CMK (cell line): ENCODE data around the gene SERINC5.
"Not testable (repeated sequence)": the region's sequence is repeated elsewhere in the genome, so short reads cannot be mapped to it uniquely, and the experiment has no call there.

Source experiments
- DNase-seq: peaks from one replicate; pipeline ENCODE4 v3.0.0-alpha.2; 2010; ENCODE audit warnings: low read depth

SERINC5 gene

GRCh38 chr5:80227979-80228596 is 27.8 kb downstream of the SERINC5 start:
- no peak for DNase-seq

- DNase-seq: no peak
These were observed 29.9 kb downstream of the SERINC5 start for GRCh38 chr5:80225934-80226326.

- DNase-seq: no peak
These were observed 30.5 kb downstream of the SERINC5 start for GRCh38 chr5:80225189-80225933.

GRCh38 chr5:80223561-80223960 is 32.3 kb downstream of the SERINC5 start:
- DNase-seq: no peak

- DNase-seq: no peak
These were observed 35.5 kb downstream of the SERINC5 start for GRCh38 chr5:80220245-80220897.

GRCh38 chr5:80219391-80219790 is 36.5 kb downstream of the SERINC5 start:
- DNase-seq: no peak

- DNase-seq: no peak
These were observed 38.2 kb downstream of the SERINC5 start for GRCh38 chr5:80217667-80218066.

- no peak for DNase-seq
These were observed 38.9 kb downstream of the SERINC5 start for GRCh38 chr5:80216753-80217596.

GRCh38 chr5:80216096-80216495 is 39.8 kb downstream of the SERINC5 start:
- no peak for DNase-seq

GRCh38 chr5:80215523-80215922 is 40.3 kb downstream of the SERINC5 start:
- no peak for DNase-seq

- DNase-seq: peak; percentile 4
These were observed 42.4 kb downstream of the SERINC5 start for GRCh38 chr5:80213466-80213865.

- DNase-seq: no peak
These were observed 43.6 kb downstream of the SERINC5 start for GRCh38 chr5:80212171-80212667.

- no peak for DNase-seq
These were observed 44.5 kb downstream of the SERINC5 start for GRCh38 chr5:80211327-80211726.

- DNase-seq: no peak
These were observed 45.8 kb downstream of the SERINC5 start for GRCh38 chr5:80210014-80210413.

GRCh38 chr5:80208381-80208780 is 47.5 kb downstream of the SERINC5 start:
- no peak for DNase-seq

GRCh38 chr5:80207832-80208231 is 48.0 kb downstream of the SERINC5 start:
- DNase-seq: no peak

- no peak for DNase-seq
These were observed 49.6 kb downstream of the SERINC5 start for GRCh38 chr5:80206282-80206681.

GRCh38 chr5:80205846-80206245 is 50.0 kb downstream of the SERINC5 start:
- DNase-seq: no peak

- DNase-seq: peak; percentile 45
These were observed 50.8 kb downstream of the SERINC5 start for GRCh38 chr5:80204808-80205614.

- DNase-seq: not testable (repeated sequence)
These were observed 54.1 kb downstream of the SERINC5 start for GRCh38 chr5:80201763-80202162.

- no peak for DNase-seq
These were observed 56.9 kb downstream of the SERINC5 start for GRCh38 chr5:80198920-80199319.
